Mucosa of descending colon (tissue), 3 donors: Measurements from ENCODE around the gene CFAP61. TPM values are rescaled to one million over a fixed set of nuclear protein-coding genes. Genes with fewer than 3 reads are reported as not detected.

Experiments
- ATAC-seq: fragments of 200-7000 bp; cut with Tn5 transposase; one replicate; pipeline ENCODE4 v1.9.1; 2020; ENCODE audit warnings: mild to moderate bottlenecking, moderate library complexity
- DNase-seq, 3 donors: peaks; one replicate each; pipeline ENCODE4 v3.0.0-alpha.2; 2020
- H3K36me3 ChIP-seq: fragments of 200-600 bp; one replicate; pipeline ENCODE4 v1.8.0; 2021; ENCODE audit warnings: low read depth, mild to moderate bottlenecking
- H3K4me1 ChIP-seq: fragments of 200-600 bp; one replicate; pipeline ENCODE4 v1.8.0; 2021; ENCODE audit warnings: low read depth, mild to moderate bottlenecking
- H3K4me3 ChIP-seq: fragments of 200-600 bp; one replicate; pipeline ENCODE4 v1.8.0; 2021; ENCODE audit warnings: mild to moderate bottlenecking
- H3K9me3 ChIP-seq: fragments of 200-600 bp; one replicate; pipeline ENCODE4 v1.8.0; 2021; ENCODE audit warnings: mild to moderate bottlenecking
- CTCF ChIP-seq: fragments of 200-600 bp; IDR thresholded peaks from one replicate; pipeline ENCODE4 v1.8.0; 2022; ENCODE audit warnings: antibody characterized with exemption, mild to moderate bottlenecking
- intact Hi-C, 2 donors: fragments of 100-400 bp; cut with DNase I in 1 of 2; cut with micrococcal nuclease in 1 of 2; formaldehyde crosslinking; loops; one replicate each; pipeline versions ENCODE4 v1.11.0 to v1.11.1; 2022; cut with DNase I, micrococcal nuclease
- total RNA-seq, 3 donors: library from RNA; stranded (reverse); fragmentation: NEBNext Ultra II Directional in 2 of 3; extraction: Animal tissue kit (Norgen Biotek cat#: 25700) in 2 of 3; gene quantifications; one replicate each; pipeline versions ENCODE4 v1.2.1 to v1.2.4, GENCODE V29; 2021 to 2023
- donor health status: DM: no; HTN: no; CAD: no; lungs with moderate emphysema.
- donor health status: DM: no; HTN: no; CAD: no.
- donor health status: DM: no; HTN: yes; CAD: no.

CFAP61 gene
- total RNA-seq, 3 donors from 2014 or later = 0.35 to 0.79 TPM; not detected in 1

GRCh38 chr20:20253039-20253743, 200.9 kb downstream of the CFAP61 start:
- Histone ChIP-seq H3K4me3 (no peak overlapping the region), H3K36me3 (no peaks in the 10 kb centered on the region), H3K9me3 (no peaks in the 10 kb centered on the region), H3K4me1 (no peaks in the 10 kb centered on the region)
- TF ChIP-seq CTCF = no peak
- intact Hi-C loops = no loop called here
- DNase-seq (no peak), ATAC-seq (no peak)

GRCh38 chr20:20253744-20254330, 201.5 kb downstream of the CFAP61 start:
- TF ChIP-seq CTCF = no peak
- DNase-seq = no peak
- no peak for ATAC-seq
- Histone ChIP-seq H3K36me3 (no peaks in the 10 kb centered on the region), H3K9me3 (no peaks in the 10 kb centered on the region), H3K4me3 (no peak overlapping the region), H3K4me1 (no peaks in the 10 kb centered on the region)
- intact Hi-C loops = no loop called here

GRCh38 chr20:20255099-20255498, 202.8 kb downstream of the CFAP61 start:
- no peak for TF ChIP-seq CTCF
- H3K4me1 ChIP-seq = no peaks in the 10 kb centered on the region
- no peaks in the 10 kb centered on the region for H3K36me3 ChIP-seq
- H3K9me3 ChIP-seq = no peaks in the 10 kb centered on the region
- ATAC-seq (no peak), DNase-seq (no peak)
- intact Hi-C loops = no loop called here
- no peak overlapping the region for H3K4me3 ChIP-seq

GRCh38 chr20:20259533-20259932, 207.2 kb downstream of the CFAP61 start:
- Histone ChIP-seq H3K9me3 (no peaks in the 10 kb centered on the region), H3K4me3 (no peak overlapping the region), H3K4me1 (no peaks in the 10 kb centered on the region), H3K36me3 (no peaks in the 10 kb centered on the region)
- no peak for TF ChIP-seq CTCF
- ATAC-seq = no peak
- DNase-seq = no peak
- intact Hi-C loops = no loop called here

GRCh38 chr20:20261159-20261558, 208.8 kb downstream of the CFAP61 start:
- intact Hi-C loops = no loop called here
- DNase-seq = peak in 1 of 3 donors; percentile 14
- no peaks in the 10 kb centered on the region for H3K9me3 ChIP-seq
- TF ChIP-seq CTCF = no peak
- H3K4me1 ChIP-seq = no peaks in the 10 kb centered on the region
- no peak overlapping the region for H3K4me3 ChIP-seq
- no peaks in the 10 kb centered on the region for H3K36me3 ChIP-seq
- ATAC-seq = no peak
